ENCODE results near the gene FAF1. TPM values are rescaled to one million over a fixed set of nuclear protein-coding genes. Genes with fewer than 3 reads are reported as not detected.

FAF1 gene
- total RNA-seq, 1 donor from 2014 or later = 54.7 TPM

- DNase-seq (ENCODE audit: low spot score) (no peak), ATAC-seq (no peak)
- intact Hi-C loops (cut with DNase I) = no loop called here
Measured at GRCh38 chr1:50505427-50505826, 454.6 kb downstream of the FAF1 start.

- intact Hi-C loops (cut with DNase I) = no loop called here
- no peak for DNase-seq (ENCODE audit: low spot score)
- no peak for ATAC-seq
Measured at GRCh38 chr1:50503515-50503914, 456.6 kb downstream of the FAF1 start.

GRCh38 chr1:50502147-50502546 is 457.9 kb downstream of the FAF1 start:
- DNase-seq (ENCODE audit: low spot score) (no peak), ATAC-seq (no peak)
- intact Hi-C loops (cut with DNase I) = no loop called here

GRCh38 chr1:50497007-50497406 is 463.1 kb downstream of the FAF1 start:
- DNase-seq (ENCODE audit: low spot score) = no peak
- intact Hi-C loops (cut with DNase I) = no loop called here
- no peak for ATAC-seq

- intact Hi-C loops (cut with DNase I) = no loop called here
- no peak for DNase-seq (ENCODE audit: low spot score)
- ATAC-seq = no peak
Measured at GRCh38 chr1:50493710-50494109, 466.4 kb downstream of the FAF1 start.

- no peak for DNase-seq (ENCODE audit: low spot score)
- intact Hi-C loops (cut with DNase I) = no loop called here
- no peak for ATAC-seq
Measured at GRCh38 chr1:50492142-50492541, 467.9 kb downstream of the FAF1 start.

GRCh38 chr1:50491142-50491541 is 468.9 kb downstream of the FAF1 start:
- ATAC-seq (no peak), DNase-seq (ENCODE audit: low spot score) (no peak)
- intact Hi-C loops (cut with DNase I) = no loop called here

- intact Hi-C loops (cut with DNase I) = no loop called here
- ATAC-seq (no peak), DNase-seq (ENCODE audit: low spot score) (no peak)
Measured at GRCh38 chr1:50490640-50491039, 469.4 kb downstream of the FAF1 start.

- intact Hi-C loops (cut with DNase I) = no loop called here
- DNase-seq (ENCODE audit: low spot score) (no peak), ATAC-seq (no peak)
Measured at GRCh38 chr1:50488876-50489275, 471.2 kb downstream of the FAF1 start.

- ATAC-seq (no peak), DNase-seq (ENCODE audit: low spot score) (no peak)
- intact Hi-C loops (cut with DNase I) = no loop called here
Measured at GRCh38 chr1:50488356-50488755, 471.7 kb downstream of the FAF1 start.

- DNase-seq (ENCODE audit: low spot score) (no peak), ATAC-seq (no peak)
- intact Hi-C loops (cut with DNase I) = no loop called here
Measured at GRCh38 chr1:50487725-50488124, 472.3 kb downstream of the FAF1 start.

GRCh38 chr1:50481142-50481736 is 478.8 kb downstream of the FAF1 start:
- DNase-seq (ENCODE audit: low spot score) (no peak), ATAC-seq (no peak)
- intact Hi-C loops (cut with DNase I) = no loop called here

- ATAC-seq = no peak
- intact Hi-C loops (cut with DNase I) = no loop called here
- no peak for DNase-seq (ENCODE audit: low spot score)
Measured at GRCh38 chr1:50476800-50477199, 483.3 kb downstream of the FAF1 start.

- intact Hi-C loops (cut with DNase I) = no loop called here
Measured at GRCh38 chr1:50474859-50475809, 484.9 kb downstream of the FAF1 start.

GRCh38 chr1:50473513-50473912 is 486.6 kb downstream of the FAF1 start:
- DNase-seq (ENCODE audit: low spot score) (no peak), ATAC-seq (no peak)
- intact Hi-C loops (cut with DNase I) = no loop called here

More at GRCh38 chr1:50474859-50475809, 484.9 kb downstream of the FAF1 start:
- no peak for DNase-seq (ENCODE audit: low spot score)
- ATAC-seq = no peak

GRCh38 chr1:50471967-50472366 is 488.1 kb downstream of the FAF1 start:
- DNase-seq (ENCODE audit: low spot score) (no peak), ATAC-seq (no peak)
- intact Hi-C loops (cut with DNase I) = no loop called here

GRCh38 chr1:50462964-50463363 is 497.1 kb downstream of the FAF1 start:
- ATAC-seq (no peak), DNase-seq (ENCODE audit: low spot score) (no peak)
- intact Hi-C loops (cut with DNase I) = no loop called here

- ATAC-seq = no peak
- DNase-seq (ENCODE audit: low spot score) = no peak
- intact Hi-C loops (cut with DNase I) = no loop called here
Measured at GRCh38 chr1:50458507-50458906, 501.6 kb downstream of the FAF1 start.

GRCh38 chr1:50454911-50455310 is 505.2 kb downstream of the FAF1 start:
- ATAC-seq = no peak
- DNase-seq (ENCODE audit: low spot score) = no peak
- intact Hi-C loops (cut with DNase I) = no loop called here

GRCh38 chr1:50453266-50453665 is 506.8 kb downstream of the FAF1 start:
- ATAC-seq = no peak
- DNase-seq (ENCODE audit: low spot score) = no peak
- intact Hi-C loops (cut with DNase I) = no loop called here

GRCh38 chr1:50452700-50453099 is 507.4 kb downstream of the FAF1 start:
- ATAC-seq = no peak
- intact Hi-C loops (cut with DNase I) = no loop called here
- no peak for DNase-seq (ENCODE audit: low spot score)

All from sciatic nerve (tissue), 2 donors.